WTC11 (cell line): ENCODE measurements around the gene ESRP2.

Experiments used
- ATF1 ChIP-seq: sonication (generic); formaldehyde crosslinking; IDR thresholded peaks from 2 replicates; pipeline ENCODE4 v1.8.1; 2023; ENCODE audit warnings: mild to moderate bottlenecking, moderate library complexity, missing genetic modification reagents
- E2F1 ChIP-seq: sonication (generic); formaldehyde crosslinking; IDR thresholded peaks from 2 replicates; pipeline ENCODE4 v1.8.0; 2022; ENCODE audit warnings: mild to moderate bottlenecking, missing genetic modification reagents
- ELF4 ChIP-seq: sonication (generic); formaldehyde crosslinking; IDR thresholded peaks from 2 replicates; pipeline ENCODE4 v1.8.1; 2022; ENCODE audit warnings: low read depth, mild to moderate bottlenecking, moderate library complexity, missing genetic modification reagents
- IRF2 ChIP-seq: sonication (generic); formaldehyde crosslinking; IDR thresholded peaks from 2 replicates; pipeline ENCODE4 v1.8.0; 2022; ENCODE audit warnings: low read depth, missing genetic modification reagents, borderline replicate concordance
- SP1 ChIP-seq: sonication (generic); formaldehyde crosslinking; conservative IDR thresholded peaks from 2 replicates; pipeline ENCODE4 v1.8.1; 2022; ENCODE audit warnings: missing genetic modification reagents
- ZNF121 ChIP-seq: sonication (generic); formaldehyde crosslinking; IDR thresholded peaks from 2 replicates; pipeline ENCODE4 v1.8.0; 2023; ENCODE audit warnings: missing genetic modification reagents
- ZNF263 ChIP-seq: sonication (generic); formaldehyde crosslinking; IDR thresholded peaks from 2 replicates; pipeline ENCODE4 v1.8.1; 2022; ENCODE audit warnings: low read depth, mild to moderate bottlenecking, moderate library complexity, missing genetic modification reagents
- TF ChIP-seq, protein P1 (sequence below): fragments of 200-600 bp; IDR thresholded peaks from 2 replicates; pipeline ENCODE4 v1.8.0; 2022; ENCODE audit warnings: antibody characterized with exemption
- TF ChIP-seq, protein P2 (sequence below): sonication (generic); formaldehyde crosslinking; conservative IDR thresholded peaks from 2 replicates; pipeline ENCODE4 v1.8.1; 2022; ENCODE audit warnings: mild to moderate bottlenecking, missing genetic modification reagents
- TF ChIP-seq, protein P3 (sequence below): sonication (generic); formaldehyde crosslinking; IDR thresholded peaks from 2 replicates; pipeline ENCODE4 v1.8.1; 2022; ENCODE audit warnings: mild to moderate bottlenecking, missing genetic modification reagents, moderate library complexity, borderline replicate concordance

GRCh38 chr16:68179196-68179795 lies 56.6 kb downstream of the ESRP2 start:
- TF ChIP-seq ZNF263 (no peak), ELF4 (CRISPR knock-in tag) (no peak), E2F1 (CRISPR knock-in tag) (no peak), SP1 (CRISPR knock-in tag) (no peak), ATF1 (CRISPR knock-in tag) (no peak), ZNF121 (CRISPR knock-in tag) (no peak), IRF2 (CRISPR knock-in tag) (no peak)
- TF ChIP-seq, protein P1, sequence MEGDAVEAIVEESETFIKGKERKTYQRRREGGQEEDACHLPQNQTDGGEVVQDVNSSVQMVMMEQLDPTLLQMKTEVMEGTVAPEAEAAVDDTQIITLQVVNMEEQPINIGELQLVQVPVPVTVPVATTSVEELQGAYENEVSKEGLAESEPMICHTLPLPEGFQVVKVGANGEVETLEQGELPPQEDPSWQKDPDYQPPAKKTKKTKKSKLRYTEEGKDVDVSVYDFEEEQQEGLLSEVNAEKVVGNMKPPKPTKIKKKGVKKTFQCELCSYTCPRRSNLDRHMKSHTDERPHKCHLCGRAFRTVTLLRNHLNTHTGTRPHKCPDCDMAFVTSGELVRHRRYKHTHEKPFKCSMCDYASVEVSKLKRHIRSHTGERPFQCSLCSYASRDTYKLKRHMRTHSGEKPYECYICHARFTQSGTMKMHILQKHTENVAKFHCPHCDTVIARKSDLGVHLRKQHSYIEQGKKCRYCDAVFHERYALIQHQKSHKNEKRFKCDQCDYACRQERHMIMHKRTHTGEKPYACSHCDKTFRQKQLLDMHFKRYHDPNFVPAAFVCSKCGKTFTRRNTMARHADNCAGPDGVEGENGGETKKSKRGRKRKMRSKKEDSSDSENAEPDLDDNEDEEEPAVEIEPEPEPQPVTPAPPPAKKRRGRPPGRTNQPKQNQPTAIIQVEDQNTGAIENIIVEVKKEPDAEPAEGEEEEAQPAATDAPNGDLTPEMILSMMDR, result no peak
- TF ChIP-seq, protein P2, sequence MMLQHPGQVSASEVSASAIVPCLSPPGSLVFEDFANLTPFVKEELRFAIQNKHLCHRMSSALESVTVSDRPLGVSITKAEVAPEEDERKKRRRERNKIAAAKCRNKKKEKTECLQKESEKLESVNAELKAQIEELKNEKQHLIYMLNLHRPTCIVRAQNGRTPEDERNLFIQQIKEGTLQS, result no peak
- TF ChIP-seq, protein P3, sequence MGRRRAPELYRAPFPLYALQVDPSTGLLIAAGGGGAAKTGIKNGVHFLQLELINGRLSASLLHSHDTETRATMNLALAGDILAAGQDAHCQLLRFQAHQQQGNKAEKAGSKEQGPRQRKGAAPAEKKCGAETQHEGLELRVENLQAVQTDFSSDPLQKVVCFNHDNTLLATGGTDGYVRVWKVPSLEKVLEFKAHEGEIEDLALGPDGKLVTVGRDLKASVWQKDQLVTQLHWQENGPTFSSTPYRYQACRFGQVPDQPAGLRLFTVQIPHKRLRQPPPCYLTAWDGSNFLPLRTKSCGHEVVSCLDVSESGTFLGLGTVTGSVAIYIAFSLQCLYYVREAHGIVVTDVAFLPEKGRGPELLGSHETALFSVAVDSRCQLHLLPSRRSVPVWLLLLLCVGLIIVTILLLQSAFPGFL (CRISPR knock-in tag), result no peak
